GM21526 (cell line): ENCODE results near the gene BFSP2.
A peak's percentile ranks its signal among the peaks of the same experiment; 100 is the strongest.
"Not testable (repeated sequence)": the region's sequence is repeated elsewhere in the genome, so short reads cannot be mapped to it uniquely, and the experiment has no call there.

Source experiments
- ATAC-seq: cut with Tn5 transposase; IDR thresholded peaks from one replicate; pipeline ENCODE4 v1.9.1; 2021; ENCODE audit warnings: moderate library complexity; ENCODE audit not compliant: unreplicated experiment, low FRiP score

The BFSP2 gene

DNA sequence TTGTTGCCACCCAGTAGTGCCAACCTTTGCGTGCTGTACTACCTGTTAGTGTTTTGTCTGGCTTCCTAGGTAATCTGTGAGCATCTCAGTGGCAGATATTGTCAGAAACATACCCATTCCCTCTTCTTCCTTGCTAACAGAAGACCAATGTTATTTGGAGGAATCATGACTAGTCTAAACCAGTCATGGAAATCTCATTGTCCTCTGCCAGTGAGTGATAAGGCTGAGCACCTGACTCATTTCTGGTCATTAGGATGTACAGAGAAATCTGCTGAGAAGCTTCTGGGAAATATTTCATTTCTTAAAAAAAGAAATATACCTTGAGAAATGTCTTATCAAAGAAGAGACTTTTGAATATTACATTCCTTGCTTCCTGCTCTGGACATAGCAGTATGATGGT lies 103.6 kb downstream of the BFSP2 start:
- ATAC-seq: no peak

DNA sequence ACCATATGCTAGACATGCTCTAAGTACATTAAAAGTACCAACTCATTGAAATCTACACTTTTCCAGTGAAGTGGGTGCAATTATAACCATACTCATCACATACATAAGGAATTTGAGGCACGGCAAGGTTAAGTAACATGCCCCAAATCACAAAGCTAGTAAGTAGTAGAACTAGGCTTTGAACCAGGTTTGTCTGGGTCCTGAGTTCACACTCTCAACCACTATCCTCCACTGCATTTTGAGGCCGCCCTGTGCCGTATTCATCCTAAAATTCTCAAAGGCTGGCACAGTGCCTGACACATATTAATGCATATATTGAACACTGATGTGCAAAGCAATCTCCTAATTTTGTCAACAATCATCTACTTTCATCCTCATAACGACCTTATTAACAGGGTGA lies 104.9 kb downstream of the BFSP2 start:
- ATAC-seq: no peak

DNA sequence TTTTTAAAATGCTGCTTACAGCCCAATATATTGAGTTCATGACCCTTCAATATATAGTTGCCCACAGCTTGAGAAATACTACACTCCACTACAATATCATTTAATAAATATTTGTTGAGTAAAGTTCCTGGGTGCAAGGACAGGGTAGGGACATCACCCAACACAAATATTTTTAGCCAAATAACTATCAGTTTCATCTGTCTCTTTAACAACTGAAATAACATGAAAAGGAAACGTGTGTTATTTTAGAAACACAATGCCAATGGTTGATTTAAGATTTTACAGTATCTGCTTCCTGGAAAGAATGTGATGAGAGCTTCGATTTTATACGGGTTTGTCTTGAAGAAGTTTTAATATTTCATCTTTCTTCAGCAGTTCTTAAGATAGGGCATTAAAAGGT lies 106.0 kb downstream of the BFSP2 start:
- peak; percentile 29 for ATAC-seq

DNA sequence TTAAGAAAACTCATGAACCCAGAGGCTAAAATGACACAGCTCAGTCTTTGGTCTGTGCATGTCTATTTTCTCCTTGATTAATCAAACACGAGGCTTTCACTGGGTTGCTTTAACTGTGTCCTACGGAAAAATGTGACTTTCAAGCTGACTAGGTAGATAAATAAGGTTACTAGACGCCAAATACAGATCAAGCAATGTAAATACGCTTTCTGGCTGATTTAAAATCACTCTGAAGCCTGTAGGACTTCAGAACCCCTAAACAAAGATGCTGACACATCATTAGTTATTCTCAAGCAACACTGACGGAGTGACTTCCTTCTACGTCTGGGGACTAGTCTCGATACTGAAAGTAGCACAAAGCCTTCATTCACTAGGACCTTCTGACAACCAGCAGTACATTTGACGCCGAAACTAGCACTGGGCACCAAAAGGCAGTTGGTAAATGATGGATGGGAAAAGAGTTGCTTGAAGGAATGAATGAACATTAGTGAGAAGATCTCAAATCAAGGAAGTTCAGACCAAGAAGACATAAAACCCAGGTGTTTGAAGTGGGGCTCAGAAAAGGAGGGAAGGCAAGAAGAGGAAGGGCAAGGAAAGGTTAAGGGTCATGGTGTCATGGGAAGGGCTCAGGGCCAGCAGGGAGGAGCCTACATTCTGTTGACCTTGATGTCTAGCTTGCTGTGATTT lies 106.5 kb downstream of the BFSP2 start:
- peak; percentile 91 for ATAC-seq

DNA sequence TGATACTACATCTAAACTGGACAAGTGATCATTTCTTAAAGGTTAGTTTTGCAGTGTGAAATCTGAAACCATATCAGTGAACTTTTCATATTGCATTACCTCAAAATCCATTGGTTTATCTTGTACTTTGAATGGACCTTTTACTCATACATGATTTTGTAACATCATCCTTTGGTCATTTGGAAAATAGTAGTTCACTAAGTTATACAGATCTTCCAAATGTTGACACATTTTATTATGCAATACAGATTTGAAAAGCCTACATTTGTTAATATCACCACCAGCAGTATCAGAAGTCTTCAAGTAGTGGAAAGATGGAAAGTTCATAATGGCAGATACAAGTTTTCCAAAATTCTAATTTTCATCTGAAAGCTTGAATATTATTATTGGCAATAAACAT lies 109.6 kb downstream of the BFSP2 start:
- no peak for ATAC-seq

DNA sequence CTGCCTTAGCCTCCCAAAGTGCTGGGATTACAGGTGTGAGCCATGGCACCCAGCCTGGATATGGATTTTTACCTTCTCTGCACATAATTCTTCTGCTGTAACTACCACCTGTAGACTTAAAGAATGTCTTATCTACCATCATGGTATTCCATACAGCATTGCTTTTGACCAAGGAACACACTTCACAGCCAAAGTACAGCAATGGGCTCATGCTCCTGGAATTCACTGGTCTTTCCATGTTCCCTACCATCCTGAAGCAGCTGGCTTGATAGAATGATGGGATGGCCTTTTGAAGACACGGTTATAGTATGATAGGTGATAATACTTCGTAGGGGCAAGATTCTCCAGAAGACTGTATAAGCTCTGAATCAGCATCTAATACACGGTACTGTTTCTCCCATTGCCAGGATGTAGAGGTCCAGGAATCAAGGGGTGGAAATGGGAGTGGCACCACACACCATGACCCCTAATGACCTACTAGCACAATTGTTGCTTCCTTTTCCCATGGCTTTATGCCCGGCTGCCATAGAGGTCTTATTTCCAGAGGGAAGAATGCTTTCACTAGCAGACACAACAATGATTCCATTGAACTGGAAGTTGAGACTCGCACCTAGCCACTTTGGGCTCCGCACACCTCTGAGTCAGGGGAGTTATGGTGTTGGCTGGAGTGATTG lies 112.7 kb downstream of the BFSP2 start:
- ATAC-seq: no peak

- no peak for ATAC-seq
Observed at GRCh38 chr3:133514418-133514817, 114.6 kb downstream of the BFSP2 start.

DNA sequence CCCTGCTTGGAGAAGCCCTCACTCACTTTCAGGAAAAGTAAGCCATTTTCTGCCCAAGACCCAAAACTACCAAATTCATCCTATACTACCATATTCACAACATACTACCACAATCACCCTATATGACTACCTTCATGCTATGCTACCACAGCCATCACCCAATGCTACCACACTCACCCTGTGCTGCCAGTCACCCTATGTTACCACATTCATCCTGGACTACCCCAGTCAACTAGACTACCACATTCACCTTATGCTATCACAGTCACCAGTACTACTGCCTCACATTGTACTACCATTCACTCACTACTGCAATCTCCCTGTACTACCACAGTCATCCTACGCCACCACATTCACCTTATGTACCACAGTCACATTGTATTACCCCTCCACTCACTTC lies 115.3 kb downstream of the BFSP2 start:
- no peak for ATAC-seq

GRCh38 chr3:133520286-133520685 lies 120.4 kb downstream of the BFSP2 start:
- no peak for ATAC-seq

GRCh38 chr3:133520938-133521337 lies 121.1 kb downstream of the BFSP2 start:
- not testable (repeated sequence) for ATAC-seq

GRCh38 chr3:133521946-133522345 lies 122.1 kb downstream of the BFSP2 start:
- no peak for ATAC-seq

DNA sequence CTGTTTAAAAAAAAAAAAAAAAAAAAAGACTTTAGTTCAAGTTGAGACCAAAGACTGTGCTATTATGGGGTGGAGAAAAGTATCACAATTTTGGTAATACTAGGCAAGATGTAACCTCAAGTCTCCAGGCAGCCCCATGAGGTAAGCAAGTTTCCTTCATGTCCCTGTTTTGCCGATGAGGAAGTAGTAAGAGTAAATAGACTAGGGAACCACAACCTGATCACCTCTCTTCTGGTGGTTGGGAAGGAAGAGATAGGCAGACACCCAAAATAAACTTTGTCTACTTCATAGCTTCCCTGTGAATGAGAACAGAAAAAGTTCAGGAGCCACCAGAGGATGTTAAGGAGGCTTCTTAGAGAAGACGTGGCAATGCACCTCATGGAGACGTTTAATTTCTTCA lies 123.9 kb downstream of the BFSP2 start:
- not testable (repeated sequence) for ATAC-seq
